BLaER1 (cell line): ENCODE data around the gene P2RY13.

Experiments used
- H3K27ac ChIP-seq: shearing (Covaris generic); formaldehyde crosslinking; 2 replicates; pipeline ENCODE4 v1.8.1; 2022
- H3K27me3 ChIP-seq: shearing (Covaris generic); formaldehyde crosslinking; 2 replicates; pipeline ENCODE4 v1.8.1; 2022
- H3K36me3 ChIP-seq: shearing (Covaris generic); formaldehyde crosslinking; 2 replicates; pipeline ENCODE4 v1.8.1; 2022
- H3K4me1 ChIP-seq: shearing (Covaris generic); formaldehyde crosslinking; 2 replicates; pipeline ENCODE4 v1.8.1; 2022
- H3K4me2 ChIP-seq: shearing (Covaris generic); formaldehyde crosslinking; 2 replicates; pipeline ENCODE4 v1.8.1; 2022
- H3K4me3 ChIP-seq: shearing (Covaris generic); formaldehyde crosslinking; 2 replicates; pipeline ENCODE4 v1.8.1; 2022
- H3K9ac ChIP-seq: shearing (Covaris generic); formaldehyde crosslinking; 2 replicates; pipeline ENCODE4 v1.8.1; 2022
- H3K9me3 ChIP-seq: shearing (Covaris generic); formaldehyde crosslinking; 2 replicates; pipeline ENCODE4 v1.8.1; 2022
- H4K20me1 ChIP-seq: shearing (Covaris generic); formaldehyde crosslinking; 2 replicates; pipeline ENCODE4 v1.8.1; 2022
- Cebpa-rat ChIP-seq: shearing (Covaris generic); IDR thresholded peaks from 2 replicates; pipeline ENCODE4 v1.8.1; 2022

P2RY13 gene

DNA sequence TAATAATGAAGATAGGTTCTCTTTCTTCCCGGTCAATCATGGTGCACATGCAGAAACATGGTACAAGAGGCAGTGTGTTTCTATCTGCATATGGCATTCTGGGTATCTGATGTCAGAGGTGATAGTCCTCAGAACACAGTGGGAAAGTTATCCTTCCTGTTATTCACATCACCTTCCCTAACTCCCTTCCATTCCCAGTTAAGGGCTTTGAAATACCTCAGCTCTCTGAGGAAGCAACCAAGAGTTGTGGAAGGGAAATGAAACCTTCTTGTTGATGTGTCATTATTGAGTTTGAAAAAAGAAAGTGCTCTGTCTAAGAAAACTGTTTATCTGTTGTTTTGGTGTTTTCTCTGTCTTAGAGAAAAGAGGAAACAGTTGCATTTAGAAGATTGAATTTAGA is 21.9 kb upstream of the P2RY13 start:
- Histone ChIP-seq H4K20me1 (no peaks in the 10 kb centered on the region), H3K9me3 (no peaks in the 10 kb centered on the region), H3K27me3 (no peaks in the 10 kb centered on the region), H3K4me2 (peak overlapping the region; percentile 52), H3K4me3 (no peak overlapping the region), H3K27ac (peak overlapping the region; percentile 33; the same call in 1 of the 2 replicates), H3K9ac (no peak overlapping the region), H3K4me1 (peaks cover 17% of the 10 kb centered on the region), H3K36me3 (peaks cover 5% of the 10 kb centered on the region)
- no peak for TF ChIP-seq Cebpa-rat

- H3K4me1 ChIP-seq: peaks cover 17% of the 10 kb centered on the region
- no peak overlapping the region for H3K4me2 ChIP-seq
- no peak for TF ChIP-seq Cebpa-rat
- no peak overlapping the region for H3K27ac ChIP-seq
- H3K36me3 ChIP-seq: no peaks in the 10 kb centered on the region
- H3K9me3 ChIP-seq: no peaks in the 10 kb centered on the region
- H3K27me3 ChIP-seq: no peaks in the 10 kb centered on the region
- no peak overlapping the region for H3K9ac ChIP-seq
- no peak overlapping the region for H3K4me3 ChIP-seq
- no peaks in the 10 kb centered on the region for H4K20me1 ChIP-seq
These were observed 21.3 kb upstream of the P2RY13 start for GRCh38 chr3:151350656-151351055.

DNA sequence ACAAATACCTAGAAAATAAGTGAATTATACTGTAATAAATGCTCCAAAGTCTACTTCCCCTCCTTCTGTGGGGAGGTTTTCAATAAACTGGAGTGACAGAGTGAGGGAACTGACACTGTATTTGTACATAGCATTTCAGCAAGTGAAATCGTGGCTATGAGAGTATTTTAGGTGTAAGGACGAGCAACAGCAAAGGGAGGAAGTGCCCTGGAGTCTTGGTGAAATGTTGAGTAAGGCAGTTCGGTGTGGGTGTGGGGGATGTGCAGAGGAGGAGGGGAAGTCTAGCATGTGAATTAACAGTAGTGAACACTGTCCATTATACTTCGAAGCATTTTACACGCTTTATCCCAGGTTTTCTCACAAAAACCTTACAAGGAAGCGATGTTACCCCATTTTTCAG is 18.1 kb upstream of the P2RY13 start:
- H3K4me1 ChIP-seq: peaks cover 15% of the 10 kb centered on the region
- H3K9me3 ChIP-seq: no peaks in the 10 kb centered on the region
- no peak overlapping the region for H3K27ac ChIP-seq
- H3K36me3 ChIP-seq: no peaks in the 10 kb centered on the region
- H3K4me2 ChIP-seq: no peak overlapping the region
- no peaks in the 10 kb centered on the region for H4K20me1 ChIP-seq
- TF ChIP-seq Cebpa-rat: no peak
- H3K27me3 ChIP-seq: no peaks in the 10 kb centered on the region
- no peak overlapping the region for H3K9ac ChIP-seq
- H3K4me3 ChIP-seq: no peak overlapping the region

- Histone ChIP-seq H3K9me3 (no peaks in the 10 kb centered on the region), H3K36me3 (no peaks in the 10 kb centered on the region), H4K20me1 (no peaks in the 10 kb centered on the region), H3K4me1 (peaks cover 3% of the 10 kb centered on the region), H3K27ac (no peak overlapping the region), H3K4me3 (no peak overlapping the region), H3K27me3 (no peaks in the 10 kb centered on the region), H3K9ac (no peak overlapping the region), H3K4me2 (no peak overlapping the region)
- no peak for TF ChIP-seq Cebpa-rat
These were observed 16.9 kb upstream of the P2RY13 start for GRCh38 chr3:151346292-151346691.

- Histone ChIP-seq H3K36me3 (no peaks in the 10 kb centered on the region), H3K4me1 (no peaks in the 10 kb centered on the region), H3K9me3 (no peaks in the 10 kb centered on the region), H4K20me1 (no peaks in the 10 kb centered on the region), H3K27ac (no peak overlapping the region), H3K4me3 (no peak overlapping the region), H3K27me3 (no peaks in the 10 kb centered on the region), H3K4me2 (no peak overlapping the region), H3K9ac (no peak overlapping the region)
- TF ChIP-seq Cebpa-rat: no peak
These were observed 16.5 kb upstream of the P2RY13 start for GRCh38 chr3:151345859-151346258.

GRCh38 chr3:151331696-151332095 is 2.3 kb upstream of the P2RY13 start:
- no peaks in the 10 kb centered on the region for H4K20me1 ChIP-seq
- H3K27ac ChIP-seq: no peak overlapping the region
- H3K4me1 ChIP-seq: no peaks in the 10 kb centered on the region
- H3K36me3 ChIP-seq: no peaks in the 10 kb centered on the region
- no peaks in the 10 kb centered on the region for H3K9me3 ChIP-seq
- no peak overlapping the region for H3K4me3 ChIP-seq
- H3K9ac ChIP-seq: no peak overlapping the region
- no peak overlapping the region for H3K4me2 ChIP-seq
- no peaks in the 10 kb centered on the region for H3K27me3 ChIP-seq
- TF ChIP-seq Cebpa-rat: no peak

- H3K4me1 ChIP-seq: no peaks in the 10 kb centered on the region
- no peak overlapping the region for H3K4me3 ChIP-seq
- no peak overlapping the region for H3K4me2 ChIP-seq
- no peaks in the 10 kb centered on the region for H3K36me3 ChIP-seq
- no peaks in the 10 kb centered on the region for H3K27me3 ChIP-seq
- H3K9me3 ChIP-seq: no peaks in the 10 kb centered on the region
- no peak for TF ChIP-seq Cebpa-rat
- no peak overlapping the region for H3K9ac ChIP-seq
- no peaks in the 10 kb centered on the region for H4K20me1 ChIP-seq
- no peak overlapping the region for H3K27ac ChIP-seq
These were observed 1.6 kb upstream of the P2RY13 start for GRCh38 chr3:151330899-151331298.

GRCh38 chr3:151330379-151330778 is 1.0 kb upstream of the P2RY13 start:
- no peak for TF ChIP-seq Cebpa-rat
- no peak overlapping the region for H3K27ac ChIP-seq
- no peaks in the 10 kb centered on the region for H4K20me1 ChIP-seq
- H3K9ac ChIP-seq: no peak overlapping the region
- no peak overlapping the region for H3K4me3 ChIP-seq
- no peaks in the 10 kb centered on the region for H3K4me1 ChIP-seq
- H3K4me2 ChIP-seq: no peak overlapping the region
- H3K27me3 ChIP-seq: no peaks in the 10 kb centered on the region
- H3K36me3 ChIP-seq: no peaks in the 10 kb centered on the region
- no peaks in the 10 kb centered on the region for H3K9me3 ChIP-seq

- no peaks in the 10 kb centered on the region for H3K27me3 ChIP-seq
- H4K20me1 ChIP-seq: no peaks in the 10 kb centered on the region
- H3K4me3 ChIP-seq: no peak overlapping the region
- no peaks in the 10 kb centered on the region for H3K4me1 ChIP-seq
- H3K4me2 ChIP-seq: no peak overlapping the region
- no peak overlapping the region for H3K27ac ChIP-seq
- H3K9ac ChIP-seq: no peak overlapping the region
- H3K36me3 ChIP-seq: no peaks in the 10 kb centered on the region
- no peaks in the 10 kb centered on the region for H3K9me3 ChIP-seq
- TF ChIP-seq Cebpa-rat: no peak
These were observed 902 bp downstream of the P2RY13 start for GRCh38 chr3:151328298-151328995.

GRCh38 chr3:151327571-151328198 is 1.7 kb downstream of the P2RY13 start:
- Histone ChIP-seq H3K27me3 (no peaks in the 10 kb centered on the region), H3K4me2 (no peak overlapping the region), H3K4me1 (no peaks in the 10 kb centered on the region), H4K20me1 (no peaks in the 10 kb centered on the region), H3K9me3 (no peaks in the 10 kb centered on the region), H3K4me3 (no peak overlapping the region), H3K27ac (no peak overlapping the region), H3K36me3 (no peaks in the 10 kb centered on the region), H3K9ac (no peak overlapping the region)
- no peak for TF ChIP-seq Cebpa-rat
